GM20000 (cell line): ENCODE results near the gene TXNRD2.

ENCODE experiments used
- DNase-seq: peaks from one replicate; pipeline ENCODE4 v3.0.0; 2012; ENCODE audit warnings: low spot score
- TF ChIP-seq, protein P1 (sequence below): IDR thresholded peaks from 2 replicates; pipeline ENCODE4 v1.5.1; 2012; ENCODE audit warnings: mild to moderate bottlenecking, control low read depth; ENCODE audit errors: extremely low read depth, missing control alignments

TXNRD2 gene

DNA sequence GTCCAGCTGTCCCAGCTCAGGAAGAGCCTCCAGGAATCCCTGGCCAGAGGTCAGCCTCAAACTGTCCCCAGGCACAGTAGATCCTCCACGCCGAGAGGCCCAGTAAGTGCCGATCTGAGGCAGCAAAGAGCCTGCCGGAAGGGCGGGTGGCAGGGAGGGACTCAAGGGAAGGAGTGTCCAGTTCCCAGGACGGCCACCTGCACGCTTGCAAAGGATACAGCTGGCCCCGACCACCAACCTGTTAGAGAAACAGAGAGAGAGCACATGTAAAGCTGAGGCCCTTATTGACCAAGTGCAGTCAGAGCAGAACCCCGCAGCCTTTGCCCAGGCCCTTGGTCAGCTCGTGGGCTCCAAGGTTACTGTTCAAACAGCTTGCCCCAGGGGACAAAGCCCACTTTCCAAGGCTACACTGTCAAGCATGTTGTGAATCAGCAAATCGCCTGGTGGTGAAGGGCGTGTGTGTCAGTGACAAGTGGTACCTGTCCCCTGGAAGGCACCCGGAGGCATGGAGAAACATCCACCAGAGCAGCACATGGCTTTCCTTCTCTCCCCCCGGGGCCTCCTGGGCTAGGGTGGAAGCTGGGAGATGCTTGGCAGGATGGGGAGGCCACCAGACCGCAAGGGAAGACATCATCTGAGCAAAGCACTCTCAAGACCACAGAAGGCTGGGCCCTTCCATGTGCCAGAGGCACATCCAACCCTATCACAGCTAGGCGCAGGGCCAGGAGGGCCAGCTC lies 42.6 kb downstream of the TXNRD2 start:
- no peak for DNase-seq
- TF ChIP-seq, protein P1, sequence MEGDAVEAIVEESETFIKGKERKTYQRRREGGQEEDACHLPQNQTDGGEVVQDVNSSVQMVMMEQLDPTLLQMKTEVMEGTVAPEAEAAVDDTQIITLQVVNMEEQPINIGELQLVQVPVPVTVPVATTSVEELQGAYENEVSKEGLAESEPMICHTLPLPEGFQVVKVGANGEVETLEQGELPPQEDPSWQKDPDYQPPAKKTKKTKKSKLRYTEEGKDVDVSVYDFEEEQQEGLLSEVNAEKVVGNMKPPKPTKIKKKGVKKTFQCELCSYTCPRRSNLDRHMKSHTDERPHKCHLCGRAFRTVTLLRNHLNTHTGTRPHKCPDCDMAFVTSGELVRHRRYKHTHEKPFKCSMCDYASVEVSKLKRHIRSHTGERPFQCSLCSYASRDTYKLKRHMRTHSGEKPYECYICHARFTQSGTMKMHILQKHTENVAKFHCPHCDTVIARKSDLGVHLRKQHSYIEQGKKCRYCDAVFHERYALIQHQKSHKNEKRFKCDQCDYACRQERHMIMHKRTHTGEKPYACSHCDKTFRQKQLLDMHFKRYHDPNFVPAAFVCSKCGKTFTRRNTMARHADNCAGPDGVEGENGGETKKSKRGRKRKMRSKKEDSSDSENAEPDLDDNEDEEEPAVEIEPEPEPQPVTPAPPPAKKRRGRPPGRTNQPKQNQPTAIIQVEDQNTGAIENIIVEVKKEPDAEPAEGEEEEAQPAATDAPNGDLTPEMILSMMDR, result no peak

DNA sequence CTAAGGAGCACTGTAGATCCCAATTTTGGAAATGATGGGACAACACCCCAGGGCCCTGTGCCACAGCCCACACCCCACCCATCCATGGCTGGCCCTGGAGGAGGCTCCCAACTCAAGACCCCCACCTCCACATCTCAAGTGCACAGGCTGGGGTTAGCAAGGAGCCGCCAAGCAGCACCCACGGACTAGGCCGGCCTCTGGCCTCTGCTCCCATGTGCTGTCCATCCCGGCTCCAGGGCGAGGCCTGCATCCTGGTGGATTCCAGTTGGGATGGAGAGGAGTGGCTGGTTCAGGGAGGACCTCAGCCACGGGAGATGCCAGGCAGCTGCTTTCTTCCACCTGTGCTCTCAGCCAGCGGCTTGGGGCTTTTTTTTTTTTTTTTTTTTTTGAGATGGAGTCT lies 43.5 kb downstream of the TXNRD2 start:
- DNase-seq, result no peak
- TF ChIP-seq, protein P1, result no peak

DNA sequence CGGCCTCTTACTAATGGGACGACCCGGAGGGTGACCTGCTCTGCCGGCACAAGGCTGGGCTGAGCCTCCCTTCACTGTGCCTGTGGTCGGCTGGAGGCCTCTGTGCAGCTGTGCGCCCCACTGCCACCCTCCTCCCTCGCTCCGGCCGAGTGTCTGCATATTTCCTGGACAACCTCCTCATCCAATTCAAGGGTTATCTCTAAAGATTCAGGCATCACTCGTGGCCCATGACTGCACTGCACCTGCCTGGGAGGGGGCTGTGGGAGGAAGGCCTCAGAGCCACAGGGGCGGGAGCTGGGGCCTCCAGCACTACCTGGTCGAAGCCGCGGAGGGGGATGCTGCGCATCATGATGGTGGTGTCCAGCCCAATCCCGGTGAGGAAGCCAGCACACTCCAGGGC lies 43.9 kb downstream of the TXNRD2 start:
- TF ChIP-seq, protein P1, result no peak
- no peak for DNase-seq

DNA sequence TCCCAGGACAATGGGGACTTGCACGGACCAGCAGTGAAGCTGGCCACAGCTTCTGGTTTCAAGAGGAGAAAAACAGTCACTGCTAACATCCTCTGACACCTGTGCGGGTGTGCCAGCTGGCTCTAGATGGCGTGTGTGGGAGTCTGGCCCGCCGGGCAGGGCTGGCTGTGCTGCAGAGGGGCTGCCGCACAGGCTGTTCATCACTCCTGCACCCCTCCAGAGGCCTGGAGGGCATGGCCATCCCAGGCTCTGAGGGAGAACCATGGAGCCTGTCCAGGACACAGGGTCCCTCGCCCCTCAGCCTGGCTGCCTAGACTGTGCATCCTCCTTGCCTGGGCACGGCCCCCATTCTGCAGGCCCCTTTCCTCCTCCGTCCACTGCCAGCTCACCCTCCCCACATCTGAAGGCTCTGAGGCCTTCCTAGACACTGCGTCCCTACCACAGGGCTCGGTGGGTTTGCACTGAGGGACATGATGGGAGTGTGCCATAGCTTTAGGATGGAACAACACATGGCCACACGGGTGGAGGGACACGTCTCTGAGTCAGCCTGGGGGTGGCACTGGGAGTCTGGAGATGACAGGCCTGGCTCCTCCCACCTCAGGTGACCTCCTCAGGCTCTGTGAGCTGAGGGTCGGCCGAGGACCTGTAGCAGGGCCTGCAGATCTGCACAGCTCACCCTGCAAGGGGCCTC lies 44.8 kb downstream of the TXNRD2 start:
- TF ChIP-seq, protein P1, result no peak
- DNase-seq, result no peak

DNA sequence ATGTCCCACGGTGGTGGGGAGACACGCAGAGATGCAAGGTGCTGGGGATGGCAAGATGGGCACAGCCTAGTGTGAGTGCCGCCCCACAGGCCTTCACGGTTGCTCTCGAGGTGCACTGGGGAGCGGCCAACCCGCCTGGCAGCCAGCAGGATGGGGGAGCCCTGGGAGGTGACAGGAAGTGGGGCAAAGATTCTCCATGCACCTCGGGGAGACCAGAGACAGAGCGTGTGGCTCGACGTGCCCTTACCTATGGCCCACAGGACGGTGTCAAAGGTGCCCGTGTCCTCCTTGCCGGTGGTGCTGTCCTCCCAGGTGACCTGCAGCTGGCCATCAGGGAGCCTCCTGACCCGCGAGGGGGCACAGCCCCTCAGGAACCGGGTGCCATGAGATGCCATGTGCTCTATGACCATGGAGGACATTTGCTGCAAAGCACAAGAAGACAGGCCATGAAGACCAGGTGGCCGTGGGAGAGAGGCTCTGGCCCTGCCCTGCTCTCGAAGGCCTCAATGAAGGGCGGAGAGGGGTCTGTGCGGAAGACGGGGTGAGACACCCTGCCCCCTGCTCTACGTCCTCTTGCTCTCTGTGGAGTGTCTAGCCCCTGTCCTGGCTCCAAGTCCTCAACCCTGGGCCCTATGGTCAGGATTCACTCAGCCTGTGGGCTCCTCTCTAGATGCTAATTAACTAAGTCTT lies 46.3 kb downstream of the TXNRD2 start:
- TF ChIP-seq, protein P1, result no peak
- DNase-seq, result no peak

DNA sequence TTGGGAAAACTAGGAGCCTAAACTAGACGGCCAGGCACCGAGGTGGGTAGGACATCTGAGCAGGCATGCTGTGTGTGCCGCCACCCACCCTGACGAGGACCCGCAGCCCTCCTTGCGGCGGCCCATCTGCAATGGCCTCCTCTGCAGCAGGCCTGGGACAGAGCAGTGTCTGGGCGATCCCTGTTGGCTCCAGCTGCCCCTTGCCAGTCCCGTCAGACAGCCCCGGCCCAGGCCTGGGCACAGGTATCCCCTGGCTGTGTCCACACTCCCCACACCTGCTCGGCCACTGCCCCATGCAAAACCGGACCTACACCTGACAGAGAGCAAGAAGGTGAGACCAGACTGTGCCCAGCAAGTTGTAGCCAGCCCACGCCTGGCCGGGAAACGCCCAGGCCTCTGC lies 48.3 kb downstream of the TXNRD2 start:
- TF ChIP-seq, protein P1, result no peak
- no peak for DNase-seq

DNA sequence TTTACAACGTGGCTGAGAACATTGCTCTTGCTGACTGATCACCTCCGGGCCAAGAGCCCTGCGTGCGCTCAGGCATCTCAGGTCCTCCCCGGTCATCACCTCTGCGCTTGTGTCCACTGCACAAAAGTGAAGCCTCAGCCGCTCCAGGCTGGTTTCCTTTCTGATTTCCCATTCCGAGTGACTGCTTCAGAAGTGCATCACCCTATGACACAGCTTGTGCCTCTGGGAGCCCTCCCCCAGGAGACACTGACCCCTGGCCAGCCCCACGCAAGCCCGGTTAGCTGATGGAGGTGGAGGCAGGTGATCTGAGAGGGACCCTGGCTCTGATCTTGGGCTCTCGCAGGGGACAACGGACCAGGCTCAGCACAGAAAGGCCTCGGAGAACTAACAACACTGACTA lies 48.7 kb downstream of the TXNRD2 start:
- DNase-seq, result no peak
- TF ChIP-seq, protein P1, result no peak
